ENCODE measurements around the gene TXNL4A.

TXNL4A gene

DNA sequence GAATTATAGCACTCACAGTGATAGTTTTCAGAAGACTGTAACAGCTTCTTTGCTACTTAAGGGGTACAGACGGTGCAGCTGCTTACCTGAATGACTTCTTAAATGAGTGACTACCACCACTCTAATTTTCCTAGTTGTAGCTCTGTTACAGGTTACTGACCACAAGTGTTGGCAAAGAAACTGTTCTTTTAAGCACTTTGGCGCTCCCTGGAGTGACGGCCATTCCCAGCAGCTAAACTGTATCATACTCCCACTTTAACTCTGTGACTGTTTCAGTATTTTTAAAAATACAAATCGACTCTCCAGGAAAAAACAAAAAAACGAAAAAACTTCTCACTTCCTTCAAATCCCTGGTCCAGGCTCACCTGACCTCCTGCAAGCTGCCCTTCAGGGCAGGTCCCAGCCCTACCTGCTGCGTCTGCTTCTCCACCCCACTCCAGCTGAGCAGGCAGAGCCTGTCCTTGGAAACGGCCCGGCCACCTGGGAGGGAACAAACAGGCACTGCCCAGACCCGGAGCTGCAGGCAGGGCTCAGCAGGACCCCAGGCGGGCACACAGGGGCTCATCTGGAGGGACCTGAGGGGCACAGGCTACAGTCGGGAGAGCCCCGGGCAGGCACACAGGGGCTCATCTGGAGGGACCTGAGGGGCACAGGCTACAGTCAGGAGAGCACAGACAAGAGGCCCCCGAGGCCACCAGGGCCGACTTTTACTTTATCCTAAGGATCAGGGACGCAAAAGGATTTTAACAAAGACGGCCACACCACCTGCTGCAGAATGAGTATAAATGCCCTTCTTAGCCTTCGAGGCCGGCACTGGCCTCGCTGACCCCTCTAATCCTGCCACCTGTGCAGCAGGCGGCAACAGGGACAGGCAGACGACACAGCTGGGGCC lies 61.4 kb downstream of the TXNL4A start:
- DNase-seq (ENCODE audit: low read depth): no peak
- TF ChIP-seq, protein P1, sequence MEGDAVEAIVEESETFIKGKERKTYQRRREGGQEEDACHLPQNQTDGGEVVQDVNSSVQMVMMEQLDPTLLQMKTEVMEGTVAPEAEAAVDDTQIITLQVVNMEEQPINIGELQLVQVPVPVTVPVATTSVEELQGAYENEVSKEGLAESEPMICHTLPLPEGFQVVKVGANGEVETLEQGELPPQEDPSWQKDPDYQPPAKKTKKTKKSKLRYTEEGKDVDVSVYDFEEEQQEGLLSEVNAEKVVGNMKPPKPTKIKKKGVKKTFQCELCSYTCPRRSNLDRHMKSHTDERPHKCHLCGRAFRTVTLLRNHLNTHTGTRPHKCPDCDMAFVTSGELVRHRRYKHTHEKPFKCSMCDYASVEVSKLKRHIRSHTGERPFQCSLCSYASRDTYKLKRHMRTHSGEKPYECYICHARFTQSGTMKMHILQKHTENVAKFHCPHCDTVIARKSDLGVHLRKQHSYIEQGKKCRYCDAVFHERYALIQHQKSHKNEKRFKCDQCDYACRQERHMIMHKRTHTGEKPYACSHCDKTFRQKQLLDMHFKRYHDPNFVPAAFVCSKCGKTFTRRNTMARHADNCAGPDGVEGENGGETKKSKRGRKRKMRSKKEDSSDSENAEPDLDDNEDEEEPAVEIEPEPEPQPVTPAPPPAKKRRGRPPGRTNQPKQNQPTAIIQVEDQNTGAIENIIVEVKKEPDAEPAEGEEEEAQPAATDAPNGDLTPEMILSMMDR (IDR thresholded peaks at IDR 0.05; ENCODE audit: low read depth, low read length): no peak
- H3K4me3 ChIP-seq (ENCODE audit: low read depth, low read length): no peak overlapping the region

DNA sequence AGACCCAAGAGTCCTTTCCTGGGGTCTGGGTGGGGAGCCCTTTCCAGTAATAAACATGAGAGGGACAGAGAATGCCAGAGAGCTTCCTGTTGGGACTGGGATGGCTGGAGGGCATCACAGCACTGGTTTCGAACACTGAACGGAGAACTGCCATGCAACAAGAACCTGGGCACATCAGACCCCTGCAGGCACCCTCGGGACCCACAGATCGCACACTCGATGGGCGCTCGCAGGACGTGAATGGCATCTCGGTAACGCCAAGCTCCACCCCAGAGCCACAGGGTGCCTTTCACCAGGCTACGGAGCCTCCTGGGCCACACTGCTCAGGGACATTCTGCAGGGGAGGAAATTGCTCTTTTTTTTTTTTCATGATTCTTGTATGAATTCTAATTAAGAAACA lies 62.1 kb downstream of the TXNL4A start:
- no peak for DNase-seq (ENCODE audit: low read depth)
- TF ChIP-seq MAX (IDR thresholded peaks at IDR 0.05; ENCODE audit: low read depth, low read length) (no peak), POLR2A (IDR thresholded peaks at IDR 0.05; ENCODE audit: extremely low read depth, insufficient read length) (no peak), MYC (IDR thresholded peaks at IDR 0.05; ENCODE audit: low read depth, low read length) (no peak)
- TF ChIP-seq, protein P1 (IDR thresholded peaks at IDR 0.05; ENCODE audit: low read depth, low read length): no peak
- H3K4me3 ChIP-seq (ENCODE audit: low read depth, low read length): no peak overlapping the region

DNA sequence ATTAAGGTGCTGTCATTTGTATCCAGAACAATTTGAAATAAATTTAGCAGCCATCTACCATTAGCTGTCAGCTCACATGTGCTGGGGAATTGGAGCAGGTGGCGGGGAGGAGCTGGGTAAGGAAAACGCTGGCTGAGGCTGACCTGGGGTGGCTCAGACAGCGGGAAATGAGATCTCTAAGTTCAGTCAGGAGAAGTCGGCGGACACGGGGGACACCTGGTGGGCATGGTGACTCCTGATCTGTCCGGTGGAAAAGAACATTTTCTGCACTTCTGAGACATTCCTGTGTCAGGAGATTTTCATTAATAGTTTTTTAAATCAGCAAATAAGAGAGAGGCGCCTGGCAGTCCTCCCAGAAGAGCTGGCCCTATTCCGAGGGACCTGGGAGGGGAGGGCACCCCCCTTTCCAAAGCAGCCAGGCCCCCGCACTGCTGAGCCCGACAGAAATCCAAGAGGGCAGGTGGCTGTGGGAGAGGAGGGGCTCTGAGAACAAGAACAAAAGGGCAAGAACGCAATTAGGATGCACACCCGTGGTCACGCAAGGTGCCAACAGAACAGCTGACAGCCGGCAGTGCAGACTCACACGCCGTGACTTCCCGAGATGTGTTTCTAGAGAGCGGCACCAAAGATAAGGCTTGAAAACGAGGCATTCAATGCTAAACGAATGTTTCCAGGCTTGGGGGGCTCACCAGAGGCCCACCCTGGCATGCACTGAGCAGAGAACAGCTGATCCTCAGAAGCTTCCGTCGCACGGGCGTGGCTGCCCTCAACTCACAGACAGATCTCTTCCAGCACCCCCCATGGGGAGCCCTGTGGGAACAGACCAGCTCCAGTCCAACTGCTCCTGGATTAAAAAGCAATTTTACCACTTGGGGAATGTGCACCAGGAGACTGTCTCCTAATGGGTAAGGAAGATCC lies 63.3 kb downstream of the TXNL4A start:
- DNase-seq (ENCODE audit: low read depth): no peak
- TF ChIP-seq MYC (IDR thresholded peaks at IDR 0.05; ENCODE audit: low read depth, low read length): no peak
- H3K4me3 ChIP-seq (ENCODE audit: low read depth, low read length): no peak overlapping the region

- H3K4me3 ChIP-seq (ENCODE audit: low read depth, low read length): no peak overlapping the region
- TF ChIP-seq POLR2A (IDR thresholded peaks at IDR 0.05; ENCODE audit: extremely low read depth, insufficient read length) (no peak), MYC (IDR thresholded peaks at IDR 0.05; ENCODE audit: low read depth, low read length) (no peak), MAX (IDR thresholded peaks at IDR 0.05; ENCODE audit: low read depth, low read length) (no peak)
- TF ChIP-seq, protein P1 (IDR thresholded peaks at IDR 0.05; ENCODE audit: low read depth, low read length): no peak
- DNase-seq (ENCODE audit: low read depth): no peak
Measured at GRCh38 chr18:79923896-79924585, 64.3 kb downstream of the TXNL4A start.

DNA sequence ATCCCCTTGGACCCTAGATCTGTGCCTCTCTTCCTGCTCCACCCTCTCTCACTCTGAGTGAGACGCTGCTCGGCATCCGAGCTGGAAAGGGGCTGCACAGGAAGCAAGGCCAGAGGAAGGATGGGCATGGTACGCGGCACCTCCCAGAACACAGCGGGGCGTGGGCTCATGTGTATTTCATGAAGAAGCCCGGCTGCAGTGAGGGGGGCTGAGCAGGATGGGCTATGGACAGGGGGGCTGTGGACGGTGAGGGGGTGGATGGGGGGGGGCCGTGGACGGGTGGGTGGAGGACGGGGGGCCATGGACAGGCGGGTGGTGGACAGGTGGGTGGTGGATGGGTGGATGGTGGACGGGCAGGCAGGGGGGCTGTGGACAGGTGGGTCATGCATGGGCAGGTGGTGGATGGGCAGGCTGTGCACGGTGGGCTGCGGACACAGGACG lies 65.4 kb downstream of the TXNL4A start:
- TF ChIP-seq POLR2A (IDR thresholded peaks at IDR 0.05; ENCODE audit: extremely low read depth, insufficient read length): no peak
- TF ChIP-seq MYC (IDR thresholded peaks at IDR 0.05; ENCODE audit: low read depth, low read length): no peak
- TF ChIP-seq, protein P1 (IDR thresholded peaks at IDR 0.05; ENCODE audit: low read depth, low read length): no peak
- TF ChIP-seq MAX (IDR thresholded peaks at IDR 0.05; ENCODE audit: low read depth, low read length): no peak
- no peak for DNase-seq (ENCODE audit: low read depth)
- H3K4me3 ChIP-seq (ENCODE audit: low read depth, low read length): no peak overlapping the region

Measured in NB4 (cell line).